A549 (cell line): ENCODE results near the gene NUMA1. TPM values are rescaled to one million over a fixed set of nuclear protein-coding genes. Genes with fewer than 3 reads are reported as not detected.

Source experiments
- ATAC-seq, 2 experiments: fragments of 200-7000 bp in 1 of 2; fragments of >200 bp in 1 of 2; cut with Nextera tagmentation in 1 of 2; cut with Tn5 transposase in 1 of 2; 3 replicates each; pipeline versions ENCODE4 v1.8.0 to v1.9.1; 2018 to 2020; ENCODE audit warnings: mild to moderate bottlenecking in 1 of 2, moderate library complexity in 1 of 2
- CTCF ChIA-PET: fragments of 300-600 bp; sonication (Branson Sonifier 250); formaldehyde crosslinking; extraction: SDS; loops from one replicate; lab custom pipeline; 2021; ENCODE audit warnings: antibody characterized with exemption, inconsistent platforms; lab: Yijun Ruan, JAX
- POLR2A ChIA-PET: fragments of 350-600 bp; formaldehyde crosslinking; extraction: SDS; loops from one replicate; lab custom pipeline; 2021; ENCODE audit warnings: antibody characterized with exemption, inconsistent platforms; lab: Yijun Ruan, JAX
- DNase-seq, 2 experiments: peaks; one replicate each; pipeline versions ENCODE4 v3.0.0 to v3.0.0-alpha.2; 2011 to 2016; ENCODE audit warnings: low read depth in 1 of 2, low spot score in 1 of 2
- FAIRE-seq: peaks from 2 replicates; lab custom pipeline; 2011; peaks lifted over from hg19 to GRCh38; lab: Jason Lieb, UNC
- H3K27ac ChIP-seq, 2 experiments: fragments of >200 bp; sonication (Bioruptor Twin); formaldehyde crosslinking; 3 replicates each; pipeline ENCODE4 v1.5.1; 2016 to 2017
- H3K4me1 ChIP-seq: fragments of >200 bp; sonication (Bioruptor Twin); formaldehyde crosslinking; 3 replicates; pipeline ENCODE4 v1.6.1; 2016
- H3K4me2 ChIP-seq: fragments of >200 bp; sonication (Bioruptor Twin); formaldehyde crosslinking; 3 replicates; pipeline ENCODE4 v1.6.1; 2016
- H3K4me3 ChIP-seq: fragments of >200 bp; sonication (Bioruptor Twin); formaldehyde crosslinking; 3 replicates; pipeline ENCODE4 v1.5.1; 2016
- H3K9me3 ChIP-seq: fragments of >200 bp; sonication (Bioruptor Twin); formaldehyde crosslinking; 3 replicates; pipeline ENCODE4 v1.6.1; 2016
- ATOH8 ChIP-seq: fragments of 250-450 bp; sonication (Bioruptor Pico); IDR thresholded peaks from 2 replicates; pipeline ENCODE4 v1.5.0; 2020; ENCODE audit warnings: low read depth, mild to moderate bottlenecking, moderate library complexity
- CBX2 ChIP-seq: fragments of 200-600 bp; sonication (generic); IDR thresholded peaks from 2 replicates; pipeline ENCODE4 v1.6.1; 2016; ENCODE audit warnings: low read depth, mild to moderate bottlenecking, borderline replicate concordance
- CBX8 ChIP-seq: fragments of 200-600 bp; sonication (generic); IDR thresholded peaks from 2 replicates; pipeline ENCODE4 v1.6.1; 2016
- CEBPB ChIP-seq, 2 experiments: fragments of >200 bp in 1 of 2; sonication (Bioruptor Twin) in 1 of 2; formaldehyde crosslinking in 1 of 2; IDR thresholded peaks; 2 replicates each; pipeline ENCODE4 v1.6.1; 2012 to 2016
- CHD2 ChIP-seq: fragments of 150-350 bp; IDR thresholded peaks from 2 replicates; pipeline ENCODE4 v1.6.1; 2014; ENCODE audit warnings: low read length; ENCODE audit not compliant: partially characterized antibody
- EHF ChIP-seq: fragments of 250-450 bp; sonication (Bioruptor Pico); IDR thresholded peaks from 2 replicates; pipeline ENCODE4 v1.5.0; 2020; ENCODE audit warnings: mild to moderate bottlenecking
- EP300 ChIP-seq, 2 experiments: fragments of >200 bp; sonication (Bioruptor Twin); formaldehyde crosslinking; IDR thresholded peaks; 2 replicates in 1 of 2; 3 replicates in 1 of 2; pipeline ENCODE4 v1.6.1; 2016 to 2017
- FOSL2 ChIP-seq, 2 experiments: fragments of 450-650 bp in 1 of 2; fragments of >200 bp in 1 of 2; sonication (Bioruptor Twin) in 1 of 2; formaldehyde crosslinking; IDR thresholded peaks; 2 replicates each; pipeline versions ENCODE4 v1.5.0 to v1.6.1; 2016 to 2020; ENCODE audit warnings: mild to moderate bottlenecking in 1 of 2, moderate library complexity in 1 of 2
- HDAC2 ChIP-seq: fragments of 200-600 bp; sonication (generic); IDR thresholded peaks from 2 replicates; pipeline ENCODE4 v1.6.1; 2016
- HES2 ChIP-seq: fragments of >200 bp; sonication (Bioruptor Twin); formaldehyde crosslinking; IDR thresholded peaks from 2 replicates; pipeline ENCODE4 v1.6.1; 2016
- MAFK ChIP-seq: fragments of 450-650 bp; IDR thresholded peaks from 2 replicates; pipeline ENCODE4 v1.6.1; 2014; ENCODE audit not compliant: partially characterized antibody
- MAX ChIP-seq: IDR thresholded peaks from 2 replicates; pipeline ENCODE4 v1.6.1; 2012
- MYC ChIP-seq: IDR thresholded peaks from 2 replicates; pipeline ENCODE4 v1.6.1; 2012; ENCODE audit warnings: mild to moderate bottlenecking, inconsistent platforms, low read length, improper control_type of control experiment, borderline replicate concordance
- RAD21 ChIP-seq, 2 experiments: fragments of >200 bp in 1 of 2; sonication (Bioruptor Twin) in 1 of 2; formaldehyde crosslinking in 1 of 2; IDR thresholded peaks in 1 of 2; conservative IDR thresholded peaks in 1 of 2; 2 replicates in 1 of 2; 3 replicates in 1 of 2; pipeline ENCODE4 v1.6.1; 2012 to 2018; ENCODE audit warnings: inconsistent platforms in 1 of 2
- REST ChIP-seq: fragments of 200-600 bp; sonication (generic); IDR thresholded peaks from 2 replicates; pipeline ENCODE4 v1.6.1; 2016; ENCODE audit warnings: antibody characterized with exemption, mild to moderate bottlenecking, moderate library complexity
- RFX5 ChIP-seq: fragments of 450-650 bp; IDR thresholded peaks from 2 replicates; pipeline ENCODE4 v1.7.1; 2014; ENCODE audit warnings: antibody characterized with exemption, mild to moderate bottlenecking, moderate library complexity
- RNF2 ChIP-seq: fragments of 200-600 bp; sonication (generic); IDR thresholded peaks from 2 replicates; pipeline ENCODE4 v1.6.1; 2016; ENCODE audit warnings: low read depth, mild to moderate bottlenecking, antibody characterized with exemption, moderate library complexity, borderline replicate concordance
- SMC3 ChIP-seq: fragments of >200 bp; sonication (Bioruptor Twin); formaldehyde crosslinking; IDR thresholded peaks from 3 replicates; pipeline ENCODE4 v1.6.1; 2018; ENCODE audit warnings: inconsistent platforms
- TFCP2L1 ChIP-seq: fragments of 250-450 bp; sonication (Bioruptor Pico); IDR thresholded peaks from 2 replicates; pipeline ENCODE4 v1.5.0; 2021; ENCODE audit warnings: mild to moderate bottlenecking
- TP53 ChIP-seq: fragments of 250-450 bp; sonication (Bioruptor Pico); IDR thresholded peaks from 2 replicates; pipeline ENCODE4 v1.5.0; 2021; ENCODE audit warnings: mild to moderate bottlenecking, moderate library complexity
- WGBS: methylation state at CpG from one replicate; pipeline ENCODE4 v1.1.6; 2017; ENCODE audit errors: missing lambda C conversion rate; 5-methylcytosine and 5-hydroxymethylcytosine counted together
- polyA plus RNA-seq, 4 experiments: library from polyadenylated mRNA; depleted of rRNA in 3 of 4; stranded (reverse); fragments of >200 nt; fragmentation: RNase III in 1 of 4; extraction: RNeasy Plus Mini Kit Qiagen cat#74134 plus additional on column Dnase treatment in 1 of 4; gene quantifications; 2 replicates in 3 of 4; 3 replicates in 1 of 4; pipeline ENCODE4 v1.2.3, GENCODE V29; 2011 to 2017

Gene NUMA1
- polyA plus RNA-seq, 2 of the 4 experiments (the other 2 are of a cell fraction), result 51.5 to 65.8 TPM

- Histone ChIP-seq H3K4me2 (no peak overlapping the region), H3K27ac (no peak overlapping the region), H3K9me3 (no peaks in the 10 kb centered on the region), H3K4me1 (peaks cover 8% of the 10 kb centered on the region), H3K4me3 (no peak overlapping the region)
- POLR2A ChIA-PET, result no interaction called here
- DNase-seq (no peak), ATAC-seq (no peak), FAIRE-seq (no peak)
- CTCF ChIA-PET, result interaction anchor here (0.7 to 6.7 kb wide), 14 partner anchors 8 to 153 kb away, joined by 3 to 43 read pairs (median 4); no protein-coding TSS in a partner anchor
- TF ChIP-seq HES2 (no peak), RFX5 (no peak), CBX2 (no peak), CHD2 (no peak), MAX (no peak), RAD21 (conservative IDR thresholded peaks at IDR 0.05 in 1 of 2, IDR thresholded peaks at IDR 0.05 in 1 of 2) (no peak), SMC3 (no peak), MYC (no peak), TFCP2L1 (CRISPR knock-in tag) (no peak)
- 55% methylated on average over 1 of the region's 1 CpG for WGBS
These were observed 49.8 kb downstream of the NUMA1 start for GRCh38 chr11:72030472-72031045.

GRCh38 chr11:72026090-72026489 lies 54.3 kb downstream of the NUMA1 start:
- Histone ChIP-seq H3K9me3 (no peaks in the 10 kb centered on the region), H3K27ac (no peak overlapping the region), H3K4me1 (peaks cover 17% of the 10 kb centered on the region), H3K4me2 (no peak overlapping the region), H3K4me3 (no peak overlapping the region)
- WGBS, result 69% methylated on average over 1 of the region's 1 CpG
- CTCF ChIA-PET, result interaction anchor here (0.9 to 15.5 kb wide), 17 partner anchors 12 to 405 kb away, joined by 3 to 354 read pairs (median 17); partner anchors contain the start of genes CLPB, LAMTOR1 and LRRC51
- FAIRE-seq, result no peak
- ATAC-seq, result no peak; a peak in 1 of 6 replicates
- DNase-seq, result no peak
- TF ChIP-seq FOSL2 (IDR thresholded peaks at IDR 0.05), result no peak
- TF ChIP-seq FOSL2 (CRISPR knock-in tag; IDR thresholded peaks at IDR 0.05), result no peak
- no peak for TF ChIP-seq CEBPB (IDR thresholded peaks at IDR 0.05)
- TF ChIP-seq HDAC2, result no peak
- TF ChIP-seq MAX, result no peak
- TF ChIP-seq EHF (CRISPR knock-in tag), result no peak
- TF ChIP-seq TP53 (CRISPR knock-in tag), result no peak
- TF ChIP-seq EP300 (IDR thresholded peaks at IDR 0.05), result no peak
- TF ChIP-seq ATOH8 (CRISPR knock-in tag), result no peak
- TF ChIP-seq REST, result no peak
- TF ChIP-seq RNF2, result no peak
- no peak for TF ChIP-seq MAFK
- no peak for TF ChIP-seq CBX8
- POLR2A ChIA-PET, result no interaction called here
